Frontal cortex (tissue), 4 donors: Measurements from ENCODE around the gene CD1E. TPM values are rescaled to one million over a fixed set of nuclear protein-coding genes. Genes with fewer than 3 reads are reported as not detected.
"Not testable (repeated sequence)": the region's sequence is repeated elsewhere in the genome, so short reads cannot be mapped to it uniquely, and the experiment has no call there.

Source experiments
- DNase-seq, 2 donors: peaks; one replicate each; pipeline ENCODE4 v3.0.0; 2012; ENCODE audit warnings: low spot score in 2 of 2
- FAIRE-seq: peaks from 2 replicates; lab custom pipeline; 2012; peaks lifted over from hg19 to GRCh38; lab: Jason Lieb, UNC
- total RNA-seq: library from RNA; depleted of rRNA; stranded (reverse); fragments of >200 nt; gene quantifications from one replicate; pipeline ENCODE4 v1.2.3, GENCODE V29; 2014
- donor health status: control.
- donor health status: control.
- donor health status: control.

CD1E gene
- total RNA-seq, 1 donor from 2014 or later, result not detected

GRCh38 chr1:158357441-158357840, 3.7 kb downstream of the CD1E start:
- no peak for DNase-seq
- no peak for FAIRE-seq

GRCh38 chr1:158362482-158362881, 8.8 kb downstream of the CD1E start:
- FAIRE-seq, result no peak
- no peak for DNase-seq

- DNase-seq (no peak), FAIRE-seq (no peak)
Measured at GRCh38 chr1:158362941-158363340, 9.2 kb downstream of the CD1E start.

- FAIRE-seq (no peak), DNase-seq (no peak)
Measured at GRCh38 chr1:158366783-158367182, 13.1 kb downstream of the CD1E start.

- FAIRE-seq (no peak), DNase-seq (no peak)
Measured at GRCh38 chr1:158371188-158371953, 17.7 kb downstream of the CD1E start.

- not testable (repeated sequence) for DNase-seq, FAIRE-seq
Measured at GRCh38 chr1:158374101-158374500, 20.4 kb downstream of the CD1E start.

GRCh38 chr1:158374860-158375259, 21.2 kb downstream of the CD1E start:
- FAIRE-seq (no peak), DNase-seq (no peak)

GRCh38 chr1:158390331-158390730, 36.6 kb downstream of the CD1E start:
- DNase-seq, result no peak
- FAIRE-seq, result no peak

GRCh38 chr1:158391099-158391498, 37.4 kb downstream of the CD1E start:
- FAIRE-seq (no peak), DNase-seq (no peak)

- FAIRE-seq, result no peak
- DNase-seq, result no peak
Measured at GRCh38 chr1:158393476-158393875, 39.8 kb downstream of the CD1E start.

- FAIRE-seq, result no peak
Measured at GRCh38 chr1:158396646-158397045, 43.0 kb downstream of the CD1E start.

GRCh38 chr1:158398818-158399514, 45.3 kb downstream of the CD1E start, which contains the start of gene OR10T2:
Gene OR10T2 (minus strand): TSS chr1:158399466. CDS start chr1:158399466, 0 bp downstream.
- DNase-seq (no peak), FAIRE-seq (no peak)

More at GRCh38 chr1:158396646-158397045, 43.0 kb downstream of the CD1E start:
- no peak for DNase-seq

- DNase-seq (no peak), FAIRE-seq (no peak)
Measured at GRCh38 chr1:158400871-158401270, 47.2 kb downstream of the CD1E start.

- no peak for DNase-seq
Measured at GRCh38 chr1:158407092-158407491, 53.4 kb downstream of the CD1E start.

More at GRCh38 chr1:158407092-158407491, 53.4 kb downstream of the CD1E start:
- FAIRE-seq, result no peak

Other genes starting within 250 kb of the CD1E start
- 0.41 TPM for gene CD1D, start 173.0 kb upstream of the CD1E start, total RNA-seq
- not detected for gene CD1A, start 99.5 kb upstream of the CD1E start, total RNA-seq
- gene CD1C, start 64.0 kb upstream of the CD1E start, total RNA-seq, result under 0.01 TPM
- gene CD1B, start 22.4 kb upstream of the CD1E start, total RNA-seq, result not detected
- not detected for gene OR10T2, start 45.6 kb downstream of the CD1E start, total RNA-seq
- gene OR10K2, start 72.3 kb downstream of the CD1E start, total RNA-seq, result not detected
- not detected for gene OR10K1, start 107.9 kb downstream of the CD1E start, total RNA-seq
- not detected for gene OR10R2, start 118.3 kb downstream of the CD1E start, total RNA-seq
- not detected for gene OR6Y1, start 200.5 kb downstream of the CD1E start, total RNA-seq
- not detected for gene OR6P1, start 216.7 kb downstream of the CD1E start, total RNA-seq
- not detected for gene OR10X1, start 226.0 kb downstream of the CD1E start, total RNA-seq